ENCODE results near the gene KDM6A. TPM values are rescaled to one million over a fixed set of nuclear protein-coding genes. Genes with fewer than 3 reads are reported as not detected.

Gene KDM6A
- total RNA-seq, 1 donor from 2014 or later: 8.5 TPM

DNA sequence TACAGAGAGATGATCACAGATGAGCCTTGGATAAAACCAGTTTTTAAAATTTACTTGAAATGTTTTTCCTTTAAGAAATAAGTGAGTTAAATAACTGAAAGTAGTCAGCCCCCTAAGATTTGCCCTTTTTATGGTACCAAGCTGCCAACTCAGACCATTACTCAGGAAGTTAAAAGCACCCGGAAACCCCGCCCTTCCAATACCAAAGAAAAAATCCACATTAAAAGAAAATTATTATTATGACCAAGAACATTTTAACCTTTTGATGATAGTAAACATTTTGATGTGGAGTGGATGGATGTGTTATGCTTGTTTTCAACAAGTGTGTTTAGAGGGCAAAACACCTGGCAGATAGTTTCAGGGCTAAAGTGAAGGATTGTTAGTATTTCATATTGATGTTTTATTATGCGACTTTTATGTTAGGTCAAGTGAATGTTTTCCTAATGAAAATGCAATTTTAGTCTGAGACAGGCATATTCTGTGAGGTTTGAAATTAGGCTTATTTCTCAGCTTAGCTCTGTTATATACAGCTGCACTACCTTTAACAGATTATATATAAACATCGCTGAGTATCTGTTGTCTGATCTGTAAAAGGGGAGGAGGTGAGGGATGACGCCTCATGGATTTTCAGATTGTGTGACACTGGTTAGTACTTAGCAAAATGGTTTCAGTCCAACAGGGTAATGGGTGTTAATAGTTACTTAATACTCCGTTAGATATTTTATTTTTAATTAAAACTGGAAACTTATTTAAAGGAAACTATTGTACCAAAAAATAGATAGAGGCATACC, 89.0 kb downstream of the KDM6A start:
- no peak for DNase-seq (ENCODE audit: low read depth)
- H3K4me3 ChIP-seq (ENCODE audit: low read depth, low read length): no peak overlapping the region
- TF ChIP-seq CTCF (conservative IDR thresholded peaks at IDR 0.05; ENCODE audit: low read depth, low read length): no peak

DNA sequence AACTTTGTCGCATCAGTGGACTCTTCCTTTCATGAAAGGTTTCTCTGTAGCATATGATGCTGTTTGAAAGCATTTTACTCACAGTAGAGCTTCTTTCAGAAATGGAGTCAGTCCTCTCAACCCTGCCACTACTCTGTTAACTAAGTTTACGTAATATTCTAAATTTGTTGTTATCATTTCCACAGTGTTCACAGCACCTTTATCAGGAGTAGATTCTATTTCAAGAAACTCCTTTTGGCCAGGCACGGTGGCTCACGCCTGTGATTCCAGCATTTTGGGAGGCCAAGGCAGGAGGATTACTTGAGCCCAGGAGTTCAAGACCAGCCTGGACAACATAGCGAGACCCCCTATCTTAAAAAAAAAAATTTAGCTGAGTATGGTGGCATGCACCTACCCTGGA, 90.0 kb downstream of the KDM6A start:
- no peak overlapping the region for H3K4me3 ChIP-seq (ENCODE audit: low read depth, low read length)
- no peak for DNase-seq (ENCODE audit: low read depth)
- no peak for TF ChIP-seq CTCF (conservative IDR thresholded peaks at IDR 0.05; ENCODE audit: low read depth, low read length)

- DNase-seq (ENCODE audit: low read depth): no peak
- no peak for TF ChIP-seq CTCF (conservative IDR thresholded peaks at IDR 0.05; ENCODE audit: low read depth, low read length)
- H3K4me3 ChIP-seq (ENCODE audit: low read depth, low read length): no peak overlapping the region
These were observed 94.2 kb downstream of the KDM6A start for GRCh38 chrX:44967221-44967620.

DNA sequence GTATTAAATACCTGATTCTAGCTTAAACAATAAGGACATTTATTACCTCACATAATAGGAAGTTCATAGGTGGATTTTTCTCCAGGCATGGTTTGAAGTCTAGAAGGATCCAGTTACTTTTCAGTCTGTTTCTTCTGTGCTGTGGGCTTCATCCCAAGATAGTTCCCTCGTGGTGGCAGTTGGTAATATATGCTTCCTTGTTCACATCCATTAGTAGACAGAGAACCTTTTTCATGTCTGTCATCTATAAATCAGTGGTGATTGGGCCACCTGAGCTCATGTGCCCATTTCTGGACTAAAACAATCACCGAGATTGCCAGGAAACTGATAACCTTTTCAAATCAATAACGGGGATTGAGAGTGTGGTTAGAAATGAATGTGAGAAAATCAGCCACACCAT, 97.7 kb downstream of the KDM6A start:
- no peak for TF ChIP-seq CTCF (conservative IDR thresholded peaks at IDR 0.05; ENCODE audit: low read depth, low read length)
- no peak overlapping the region for H3K4me3 ChIP-seq (ENCODE audit: low read depth, low read length)
- no peak for DNase-seq (ENCODE audit: low read depth)

- no peak for DNase-seq (ENCODE audit: low read depth)
- no peak overlapping the region for H3K4me3 ChIP-seq (ENCODE audit: low read depth, low read length)
- TF ChIP-seq CTCF (conservative IDR thresholded peaks at IDR 0.05; ENCODE audit: low read depth, low read length): no peak
These were observed 98.7 kb downstream of the KDM6A start for GRCh38 chrX:44971674-44972073.

- no peak for TF ChIP-seq CTCF (conservative IDR thresholded peaks at IDR 0.05; ENCODE audit: low read depth, low read length)
- DNase-seq (ENCODE audit: low read depth): no peak
- H3K4me3 ChIP-seq (ENCODE audit: low read depth, low read length): no peak overlapping the region
These were observed 99.1 kb downstream of the KDM6A start for GRCh38 chrX:44972132-44972531.

DNA sequence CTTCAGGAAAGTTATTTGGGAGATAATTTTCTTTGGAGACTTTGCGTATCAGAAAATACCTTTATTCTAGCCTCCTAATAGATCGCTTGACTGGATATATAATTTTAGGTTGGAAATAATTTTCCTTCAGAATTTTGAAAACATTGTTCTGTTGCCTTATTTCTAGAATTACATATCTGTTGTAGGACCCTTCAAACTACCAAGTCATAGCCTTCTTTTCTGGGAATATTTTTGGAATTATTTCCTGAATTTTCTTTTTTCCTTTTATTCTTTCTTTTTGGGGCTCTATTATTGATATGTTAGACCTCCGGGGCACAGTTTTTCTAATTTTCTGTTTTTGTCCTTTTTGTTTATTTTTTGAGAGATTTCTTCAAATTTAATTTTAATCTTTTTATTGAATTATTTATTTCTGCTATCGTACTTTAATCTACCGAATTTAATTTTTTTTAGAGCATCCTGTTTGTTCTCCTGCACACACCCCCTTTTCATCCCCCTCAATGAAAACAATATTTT, 100.5 kb downstream of the KDM6A start:
- TF ChIP-seq CTCF (conservative IDR thresholded peaks at IDR 0.05; ENCODE audit: low read depth, low read length): no peak
- DNase-seq (ENCODE audit: low read depth): no peak
- H3K4me3 ChIP-seq (ENCODE audit: low read depth, low read length): no peak overlapping the region
